OCI-LY3 (cell line): ENCODE results near the gene MAP1LC3B2.

Experiments
- EZH2phosphoT487 ChIP-seq: fragments of 200-600 bp; shearing (Covaris generic); IDR thresholded peaks from 2 replicates; pipeline ENCODE4 v1.6.1; 2018; ENCODE audit warnings: antibody characterized with exemption, mixed run types, low read depth
- TF ChIP-seq, protein P1 (sequence below): fragments of 200-600, 300-600 bp; sonication (generic); IDR thresholded peaks from 2 replicates; pipeline ENCODE4 v1.5.1; 2014; ENCODE audit warnings: antibody characterized with exemption, low read length, low read depth

- TF ChIP-seq, protein P1, sequence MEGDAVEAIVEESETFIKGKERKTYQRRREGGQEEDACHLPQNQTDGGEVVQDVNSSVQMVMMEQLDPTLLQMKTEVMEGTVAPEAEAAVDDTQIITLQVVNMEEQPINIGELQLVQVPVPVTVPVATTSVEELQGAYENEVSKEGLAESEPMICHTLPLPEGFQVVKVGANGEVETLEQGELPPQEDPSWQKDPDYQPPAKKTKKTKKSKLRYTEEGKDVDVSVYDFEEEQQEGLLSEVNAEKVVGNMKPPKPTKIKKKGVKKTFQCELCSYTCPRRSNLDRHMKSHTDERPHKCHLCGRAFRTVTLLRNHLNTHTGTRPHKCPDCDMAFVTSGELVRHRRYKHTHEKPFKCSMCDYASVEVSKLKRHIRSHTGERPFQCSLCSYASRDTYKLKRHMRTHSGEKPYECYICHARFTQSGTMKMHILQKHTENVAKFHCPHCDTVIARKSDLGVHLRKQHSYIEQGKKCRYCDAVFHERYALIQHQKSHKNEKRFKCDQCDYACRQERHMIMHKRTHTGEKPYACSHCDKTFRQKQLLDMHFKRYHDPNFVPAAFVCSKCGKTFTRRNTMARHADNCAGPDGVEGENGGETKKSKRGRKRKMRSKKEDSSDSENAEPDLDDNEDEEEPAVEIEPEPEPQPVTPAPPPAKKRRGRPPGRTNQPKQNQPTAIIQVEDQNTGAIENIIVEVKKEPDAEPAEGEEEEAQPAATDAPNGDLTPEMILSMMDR: no peak
- TF ChIP-seq EZH2phosphoT487: no peak
Measured at GRCh38 chr12:116534311-116535121, 24.7 kb upstream of the MAP1LC3B2 start.
